Neural crest cell (in vitro differentiated cells): Measurements from ENCODE around the gene LAMP5. TPM values are rescaled to one million over a fixed set of nuclear protein-coding genes. Genes with fewer than 3 reads are reported as not detected.

Source experiments
- DNase-seq: peaks from one replicate; pipeline ENCODE4 v3.0.0; 2021; ENCODE audit warnings: low read depth, mixed read lengths, low spot score
- H3K27ac Mint-ChIP-seq: one replicate; pipeline ENCODE4 v1.8.0; 2021; ENCODE audit warnings: mild to moderate bottlenecking, mixed read lengths; ENCODE audit not compliant: unreplicated experiment
- H3K27me3 Mint-ChIP-seq: 2 replicates; pipeline ENCODE4 v1.8.0; 2021; ENCODE audit warnings: low read depth, mild to moderate bottlenecking, mixed read lengths
- H3K36me3 Mint-ChIP-seq: 2 replicates; pipeline ENCODE4 v1.8.0; 2021; ENCODE audit warnings: low read depth, mild to moderate bottlenecking, mixed read lengths
- H3K4me1 Mint-ChIP-seq: 2 replicates; pipeline ENCODE4 v1.8.0; 2021; ENCODE audit warnings: mixed read lengths
- H3K4me3 Mint-ChIP-seq: one replicate; pipeline ENCODE4 v1.8.0; 2021; ENCODE audit warnings: mild to moderate bottlenecking, mixed read lengths
- H3K9me3 Mint-ChIP-seq: 2 replicates; pipeline ENCODE4 v1.8.0; 2021; ENCODE audit warnings: mixed read lengths
- total RNA-seq: library from RNA; stranded (reverse); gene quantifications from 2 replicates; pipeline ENCODE4 v1.2.1, GENCODE V29; 2021
- TF ChIP-seq, protein P1 (sequence below): fragments of 200-600 bp; sonication (generic); conservative IDR thresholded peaks from 2 replicates; pipeline ENCODE4 v1.5.0; 2021; ENCODE audit warnings: antibody characterized with exemption, mild to moderate bottlenecking

Gene LAMP5
- total RNA-seq, 1 donor from 2014 or later: 0.98 TPM

DNA sequence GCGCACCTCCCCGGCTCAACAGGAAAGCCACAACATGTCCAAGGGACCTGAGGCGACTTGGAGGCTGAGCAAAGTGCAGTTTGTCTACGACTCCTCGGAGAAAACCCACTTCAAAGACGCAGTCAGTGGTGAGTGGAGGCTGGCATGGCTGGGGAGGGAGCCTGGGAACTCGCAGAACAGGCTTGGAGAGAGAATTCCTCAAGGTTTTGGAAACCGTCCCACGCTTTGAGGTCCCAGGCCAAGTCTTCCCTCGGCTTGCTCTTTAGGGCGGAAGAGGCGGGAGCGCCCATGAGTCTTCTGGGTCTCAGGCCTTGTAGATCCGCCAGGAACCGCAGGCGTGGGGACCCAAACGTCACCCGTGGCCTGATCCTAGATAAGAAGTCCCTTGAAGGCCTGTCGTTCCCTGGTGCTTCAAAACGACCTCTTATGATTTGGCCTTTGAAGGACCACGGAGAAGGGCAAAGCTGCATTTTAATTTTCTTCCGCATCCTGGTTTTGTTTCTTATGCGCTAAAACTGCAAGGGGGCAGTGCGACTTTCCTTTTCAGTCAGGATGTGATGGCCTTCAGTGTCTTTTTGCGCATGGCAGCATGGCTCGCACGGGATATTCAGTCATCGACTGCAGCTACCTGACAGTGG lies 2.0 kb downstream of the LAMP5 start:
- peaks cover 86% of the 10 kb centered on the region for H3K27me3 Mint-ChIP-seq
- peak overlapping the region; percentile 84 for H3K4me3 Mint-ChIP-seq
- peaks cover 47% of the 10 kb centered on the region for H3K4me1 Mint-ChIP-seq
- DNase-seq: no peak
- no peaks in the 10 kb centered on the region for H3K9me3 Mint-ChIP-seq
- H3K36me3 Mint-ChIP-seq: no peaks in the 10 kb centered on the region
- TF ChIP-seq, protein P1, sequence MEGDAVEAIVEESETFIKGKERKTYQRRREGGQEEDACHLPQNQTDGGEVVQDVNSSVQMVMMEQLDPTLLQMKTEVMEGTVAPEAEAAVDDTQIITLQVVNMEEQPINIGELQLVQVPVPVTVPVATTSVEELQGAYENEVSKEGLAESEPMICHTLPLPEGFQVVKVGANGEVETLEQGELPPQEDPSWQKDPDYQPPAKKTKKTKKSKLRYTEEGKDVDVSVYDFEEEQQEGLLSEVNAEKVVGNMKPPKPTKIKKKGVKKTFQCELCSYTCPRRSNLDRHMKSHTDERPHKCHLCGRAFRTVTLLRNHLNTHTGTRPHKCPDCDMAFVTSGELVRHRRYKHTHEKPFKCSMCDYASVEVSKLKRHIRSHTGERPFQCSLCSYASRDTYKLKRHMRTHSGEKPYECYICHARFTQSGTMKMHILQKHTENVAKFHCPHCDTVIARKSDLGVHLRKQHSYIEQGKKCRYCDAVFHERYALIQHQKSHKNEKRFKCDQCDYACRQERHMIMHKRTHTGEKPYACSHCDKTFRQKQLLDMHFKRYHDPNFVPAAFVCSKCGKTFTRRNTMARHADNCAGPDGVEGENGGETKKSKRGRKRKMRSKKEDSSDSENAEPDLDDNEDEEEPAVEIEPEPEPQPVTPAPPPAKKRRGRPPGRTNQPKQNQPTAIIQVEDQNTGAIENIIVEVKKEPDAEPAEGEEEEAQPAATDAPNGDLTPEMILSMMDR: no peak
- no peak overlapping the region for H3K27ac Mint-ChIP-seq

DNA sequence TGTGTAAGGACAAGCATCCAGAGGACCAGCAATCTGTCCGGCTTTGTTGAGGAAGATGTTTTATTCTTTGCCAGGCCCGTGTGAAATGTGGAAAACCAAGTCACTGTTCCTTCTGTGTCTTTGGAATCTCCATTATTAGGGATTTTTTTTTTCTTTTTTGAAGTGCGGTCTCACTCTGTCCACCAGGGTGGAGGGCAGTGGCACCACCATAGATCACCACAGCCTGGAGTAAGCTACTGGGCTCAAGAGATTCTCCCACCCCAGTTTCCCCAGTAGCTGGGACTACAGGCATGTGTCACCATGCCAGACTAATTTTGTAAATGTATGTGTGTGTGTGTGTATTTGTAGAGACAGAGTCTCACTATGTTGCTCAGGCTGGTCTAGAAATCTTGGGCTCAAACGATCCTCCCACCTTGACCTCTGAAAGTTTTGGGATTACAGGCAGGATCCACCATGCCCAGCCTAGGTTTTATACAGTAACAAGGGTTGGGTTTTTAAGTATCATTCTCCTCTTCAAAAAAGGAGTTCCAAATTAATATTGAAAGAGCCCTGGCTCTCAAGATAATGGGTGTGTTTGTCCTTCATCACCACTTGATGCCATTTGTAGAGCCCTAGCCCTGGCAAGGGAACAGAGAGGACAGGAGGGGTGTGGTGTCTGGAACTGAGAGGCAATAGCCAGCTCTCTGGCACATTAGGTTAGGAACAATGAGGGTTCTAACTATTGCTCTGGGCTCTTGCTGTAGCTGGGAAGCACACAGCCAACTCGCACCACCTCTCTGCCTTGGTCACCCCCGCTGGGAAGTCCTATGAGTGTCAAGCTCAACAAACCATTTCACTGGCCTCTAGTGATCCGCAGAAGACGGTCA lies 3.1 kb downstream of the LAMP5 start:
- DNase-seq: no peak
- TF ChIP-seq, protein P1: no peak
- H3K36me3 Mint-ChIP-seq: no peaks in the 10 kb centered on the region
- no peak overlapping the region for H3K4me3 Mint-ChIP-seq
- peaks cover 76% of the 10 kb centered on the region for H3K27me3 Mint-ChIP-seq
- H3K4me1 Mint-ChIP-seq: peaks cover 47% of the 10 kb centered on the region
- H3K27ac Mint-ChIP-seq: no peak overlapping the region
- no peaks in the 10 kb centered on the region for H3K9me3 Mint-ChIP-seq

DNA sequence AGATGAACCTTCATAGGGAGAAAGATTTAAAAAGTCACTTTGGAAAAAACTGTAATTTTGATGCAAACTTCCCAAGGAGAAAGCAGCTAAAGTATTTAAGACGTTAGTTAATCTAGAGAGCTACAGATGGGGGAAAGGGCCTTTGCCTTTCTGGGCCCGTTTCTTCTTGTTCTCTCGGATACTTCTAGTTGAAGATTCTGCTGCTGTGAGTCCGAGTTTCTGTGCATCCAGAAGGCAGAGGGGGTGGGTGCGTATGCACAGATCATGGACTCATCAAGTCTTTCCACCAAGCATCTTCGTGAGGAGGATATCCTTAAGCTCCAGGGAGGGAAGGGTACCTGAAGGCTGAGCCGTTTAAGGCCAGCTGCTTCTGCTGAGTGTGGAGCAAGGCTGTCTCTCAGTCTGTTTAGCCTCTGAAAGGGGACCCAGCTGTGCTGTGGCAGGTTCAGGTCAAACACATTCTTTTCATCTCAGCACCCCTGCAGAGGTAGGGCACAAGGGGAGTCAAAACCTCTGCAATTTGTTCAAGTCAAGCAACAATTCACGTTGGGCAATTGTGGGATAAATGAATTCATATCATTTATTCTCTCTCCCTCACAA lies 4.3 kb downstream of the LAMP5 start:
- Mint-ChIP-seq H3K36me3 (no peaks in the 10 kb centered on the region), H3K4me1 (peaks cover 47% of the 10 kb centered on the region), H3K9me3 (no peaks in the 10 kb centered on the region), H3K4me3 (no peak overlapping the region), H3K27me3 (peaks cover 64% of the 10 kb centered on the region), H3K27ac (no peak overlapping the region)
- no peak for DNase-seq
- TF ChIP-seq, protein P1: no peak

DNA sequence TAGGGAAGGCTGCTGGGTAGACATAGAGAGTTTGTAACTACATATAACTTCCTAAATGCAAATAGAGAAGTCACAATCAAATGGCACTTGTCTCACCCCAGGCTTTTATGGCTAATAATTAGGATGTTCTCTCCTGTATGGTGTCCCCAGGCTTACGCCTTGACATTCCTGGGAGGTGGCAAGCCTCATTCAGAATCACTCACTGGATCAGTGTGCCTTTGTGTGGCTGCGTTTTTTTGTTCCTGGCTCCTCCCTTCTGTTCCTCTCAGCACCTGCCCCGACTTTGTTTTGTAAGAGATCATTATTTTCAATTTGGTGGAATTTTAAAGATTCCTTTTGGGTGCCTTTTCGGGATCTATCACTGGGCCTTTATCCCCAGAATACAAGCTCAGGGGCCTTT lies 5.7 kb downstream of the LAMP5 start:
- no peak for DNase-seq
- H3K27me3 Mint-ChIP-seq: peaks cover 50% of the 10 kb centered on the region

DNA sequence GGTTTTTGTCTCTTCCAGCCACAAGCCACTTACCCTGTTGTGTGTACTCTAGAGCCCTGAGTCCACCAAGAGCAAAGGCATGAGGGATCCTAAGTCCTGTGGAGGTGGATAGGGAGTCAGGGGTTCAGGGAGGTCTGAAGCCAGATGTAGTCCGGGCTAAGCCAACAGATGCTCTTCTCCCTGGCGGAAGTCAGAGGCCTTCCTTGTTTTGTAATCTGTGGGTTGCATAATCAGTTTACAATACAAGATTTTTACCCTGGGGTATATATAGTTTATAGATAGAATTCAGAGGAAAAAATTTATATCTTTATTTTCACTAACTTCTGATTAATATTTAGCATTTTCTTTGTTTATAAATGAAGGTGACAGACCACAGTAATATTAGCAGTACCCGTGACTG lies 9.2 kb downstream of the LAMP5 start:
- H3K27ac Mint-ChIP-seq: no peak overlapping the region
- H3K4me3 Mint-ChIP-seq: no peak overlapping the region
- H3K36me3 Mint-ChIP-seq: no peaks in the 10 kb centered on the region
- no peak for DNase-seq
- TF ChIP-seq, protein P1: no peak
- no peaks in the 10 kb centered on the region for H3K9me3 Mint-ChIP-seq
- peaks cover 15% of the 10 kb centered on the region for H3K27me3 Mint-ChIP-seq
- peaks cover 12% of the 10 kb centered on the region for H3K4me1 Mint-ChIP-seq

More for the DNA sequence above, 5.7 kb downstream of the LAMP5 start:
- Mint-ChIP-seq H3K36me3 (no peaks in the 10 kb centered on the region), H3K4me1 (peaks cover 33% of the 10 kb centered on the region), H3K4me3 (no peak overlapping the region), H3K27ac (no peak overlapping the region), H3K9me3 (no peaks in the 10 kb centered on the region)
- TF ChIP-seq, protein P1: no peak
